Measurements from ENCODE around the gene ZCCHC24.

ZCCHC24 gene

DNA sequence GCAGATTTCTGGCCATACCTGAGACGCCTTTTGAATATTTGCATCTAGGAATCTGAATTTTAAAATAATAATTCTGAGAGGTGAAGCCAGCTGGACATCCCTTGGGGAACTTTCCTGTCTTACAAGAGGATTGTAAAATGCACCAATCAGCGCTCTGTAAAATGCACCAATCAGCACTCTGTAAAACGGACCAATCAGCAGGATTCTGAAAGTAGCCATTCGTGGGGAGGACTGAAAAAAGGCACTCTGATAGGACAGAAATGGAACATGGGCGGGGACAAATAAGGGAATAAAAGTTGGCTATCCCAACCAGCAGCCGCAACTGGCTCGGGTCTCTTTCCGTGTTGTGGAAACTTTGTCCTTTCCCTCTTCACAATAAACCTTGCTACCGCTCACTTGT is 88.2 kb downstream of the ZCCHC24 start:
- no peak for DNase-seq

DNA sequence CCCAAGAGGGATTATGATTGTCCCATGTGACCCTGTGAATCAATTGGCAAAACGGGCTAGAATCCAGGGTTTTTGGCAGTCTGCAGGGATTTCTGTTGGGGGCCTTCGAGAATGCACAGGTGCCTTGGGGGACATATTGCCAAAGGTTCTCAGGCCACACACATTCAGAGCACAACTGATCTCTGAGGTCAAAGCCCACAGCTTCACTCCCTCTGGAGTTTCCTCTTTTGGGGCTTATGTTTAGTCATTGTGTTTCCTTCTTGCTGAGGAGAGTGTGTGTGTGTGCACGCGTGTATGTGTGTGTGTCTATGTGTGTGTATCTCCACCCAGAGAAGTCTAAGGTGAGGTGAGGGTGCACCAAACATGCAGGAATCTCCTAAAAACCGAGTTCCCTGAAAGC is 89.3 kb downstream of the ZCCHC24 start:
- DNase-seq = no peak

DNA sequence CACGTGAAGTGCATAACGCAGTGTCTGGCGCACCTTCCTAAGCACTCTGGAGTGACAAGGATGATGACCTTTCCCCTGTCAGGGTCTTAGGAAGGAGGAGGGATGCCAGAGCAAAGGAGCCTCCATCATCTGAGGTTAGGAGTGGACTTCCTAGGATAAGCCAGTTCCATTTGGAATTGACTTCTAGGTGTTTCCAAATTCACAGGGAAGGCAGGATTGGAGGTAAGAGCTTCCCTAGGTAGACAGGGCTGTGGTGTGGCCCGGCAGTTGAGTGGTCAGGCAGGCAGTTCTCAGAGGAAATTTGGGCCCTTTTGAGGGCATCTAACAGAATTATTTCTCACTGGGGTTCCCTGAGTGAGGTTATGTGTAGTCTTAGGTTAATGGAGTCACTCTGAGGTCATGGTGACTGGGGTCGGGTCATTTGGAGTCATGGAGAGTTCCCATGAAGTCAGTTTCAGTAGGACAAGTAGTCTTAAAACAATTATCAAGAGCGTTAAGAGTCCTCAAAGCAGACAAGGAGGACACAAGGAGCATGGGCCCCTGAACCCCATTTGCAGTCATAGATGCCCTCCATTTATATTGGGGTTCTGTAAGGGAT is 89.9 kb downstream of the ZCCHC24 start:
- DNase-seq = no peak

DNA sequence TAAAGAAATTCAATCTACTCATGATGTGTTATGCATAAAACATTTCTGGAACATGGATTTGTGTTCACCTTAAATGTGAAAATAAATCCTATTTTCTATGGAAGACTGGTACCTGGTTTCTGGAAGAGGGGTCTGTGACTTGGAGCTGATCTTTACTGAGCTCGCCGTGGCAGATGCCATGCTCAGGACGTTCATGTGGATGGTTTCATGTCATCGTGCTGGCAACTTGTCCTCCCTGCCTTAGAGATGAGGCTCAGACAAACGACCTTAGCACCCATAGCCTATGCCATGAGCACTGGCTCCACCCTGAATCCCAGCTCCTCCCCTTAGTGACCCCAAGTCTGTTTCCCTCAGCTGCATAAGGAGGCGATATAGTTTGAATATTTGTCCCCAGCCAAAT is 90.8 kb downstream of the ZCCHC24 start:
- no peak for DNase-seq

DNA sequence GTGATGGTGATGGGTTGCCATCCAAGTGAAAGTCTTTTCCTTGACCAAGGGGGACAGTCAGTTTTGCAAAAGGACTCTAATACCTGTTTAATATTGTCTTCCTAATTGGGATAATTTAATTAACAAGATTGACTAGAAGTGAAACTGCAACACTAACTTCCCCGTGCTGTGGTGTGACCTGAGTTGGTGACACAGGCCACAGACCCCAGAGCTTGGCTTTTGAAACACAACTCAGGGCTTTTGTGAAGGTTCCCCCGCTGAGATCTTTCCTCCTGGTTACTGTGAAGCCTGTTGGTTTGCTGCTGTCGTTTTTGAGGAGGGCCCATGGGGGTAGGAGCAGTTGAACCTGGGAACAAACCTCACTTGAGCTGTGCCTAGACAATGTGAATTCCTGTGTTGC is 91.3 kb downstream of the ZCCHC24 start:
- DNase-seq = no peak

DNA sequence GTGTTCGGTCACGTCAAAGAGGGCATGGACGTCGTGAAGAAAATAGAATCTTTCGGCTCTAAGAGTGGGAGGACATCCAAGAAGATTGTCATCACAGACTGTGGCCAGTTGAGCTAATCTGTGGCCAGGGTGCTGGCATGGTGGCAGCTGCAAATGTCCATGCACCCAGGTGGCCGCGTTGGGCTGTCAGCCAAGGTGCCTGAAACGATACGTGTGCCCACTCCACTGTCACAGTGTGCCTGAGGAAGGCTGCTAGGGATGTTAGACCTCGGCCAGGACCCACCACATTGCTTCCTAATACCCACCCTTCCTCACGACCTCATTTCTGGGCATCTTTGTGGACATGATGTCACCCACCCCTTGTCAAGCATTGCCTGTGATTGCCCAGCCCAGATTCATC is 91.7 kb downstream of the ZCCHC24 start:
- no peak for DNase-seq

DNA sequence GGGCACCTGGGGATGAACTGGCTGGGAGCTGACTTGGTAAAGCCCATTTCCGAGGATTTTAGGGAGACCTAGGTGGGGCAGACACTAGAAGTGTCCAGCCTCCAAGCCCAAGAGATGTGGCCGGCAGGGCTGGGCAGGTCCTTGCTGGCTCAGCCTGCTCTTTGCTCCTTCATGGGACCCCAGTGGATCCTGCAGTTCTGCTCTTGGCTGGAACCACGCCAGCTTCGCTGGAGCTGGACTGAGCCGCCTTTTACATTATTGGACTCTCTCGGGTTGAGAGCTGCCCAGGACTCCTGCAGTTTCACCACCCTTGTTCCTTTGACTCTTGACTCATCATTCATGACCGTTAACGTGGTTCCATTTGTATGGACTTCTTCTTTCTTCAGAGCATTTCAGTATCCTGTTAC is 92.4 kb downstream of the ZCCHC24 start:
- DNase-seq = no peak

DNA sequence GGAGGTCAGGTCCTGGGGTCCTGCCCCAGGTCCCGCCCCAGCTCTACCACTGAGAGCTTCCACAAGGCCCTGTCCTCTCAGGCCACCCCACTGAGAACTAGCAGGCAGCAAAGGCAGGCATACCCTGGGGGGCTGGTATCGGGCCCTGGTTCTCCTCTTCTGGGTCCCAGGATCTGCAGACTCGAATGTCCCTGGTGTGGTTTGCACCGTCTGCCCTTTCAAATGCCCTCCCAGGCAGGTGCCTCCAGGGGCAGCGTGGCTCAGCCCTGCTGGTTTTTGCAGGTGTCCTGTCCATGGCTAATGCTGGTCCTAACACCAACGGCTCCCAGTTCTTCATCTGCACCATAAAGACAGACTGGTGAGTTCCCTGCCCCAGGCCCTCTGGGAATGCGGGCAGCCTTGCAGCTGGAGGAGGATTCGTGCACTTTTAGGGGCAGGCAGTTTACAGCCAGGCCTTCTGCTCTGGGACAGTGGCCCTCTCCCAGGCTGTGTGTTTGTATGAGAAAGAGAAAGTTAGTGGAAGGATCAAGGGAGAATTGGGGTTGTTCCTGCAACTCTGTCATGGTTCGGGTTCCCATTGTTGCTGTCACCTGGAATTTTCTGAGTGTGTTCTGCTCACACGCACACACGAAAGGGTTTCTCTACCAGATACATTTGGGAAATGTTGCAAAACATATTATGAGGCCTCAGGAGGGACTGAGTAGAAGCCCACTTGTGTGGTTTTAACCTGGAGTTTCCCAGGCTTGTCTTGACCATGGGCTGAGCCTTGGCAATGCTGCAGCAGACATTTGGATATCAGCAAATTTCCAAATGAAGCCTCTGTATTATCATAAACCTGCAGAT is 93.2 kb downstream of the ZCCHC24 start:
- no peak for DNase-seq

DNA sequence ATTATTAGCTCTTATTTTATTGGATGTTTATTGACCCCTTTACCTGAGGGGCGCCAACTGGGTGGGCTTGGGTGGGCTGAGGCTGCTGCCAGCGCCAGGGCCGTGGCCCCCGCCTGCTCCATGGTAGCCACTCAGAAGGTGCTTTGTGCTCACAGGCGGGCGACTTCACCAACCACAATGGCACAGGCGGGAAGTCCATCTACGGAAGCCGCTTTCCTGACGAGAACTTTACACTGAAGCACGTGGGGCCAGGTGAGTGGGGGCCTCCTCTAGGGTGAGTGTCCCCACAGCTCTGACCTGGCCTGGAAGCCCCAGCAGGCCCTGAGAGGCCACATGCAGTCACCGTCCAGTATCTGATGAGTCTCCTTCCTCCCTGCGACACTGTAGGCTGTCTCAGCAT is 94.1 kb downstream of the ZCCHC24 start:
- DNase-seq = no peak

DNA sequence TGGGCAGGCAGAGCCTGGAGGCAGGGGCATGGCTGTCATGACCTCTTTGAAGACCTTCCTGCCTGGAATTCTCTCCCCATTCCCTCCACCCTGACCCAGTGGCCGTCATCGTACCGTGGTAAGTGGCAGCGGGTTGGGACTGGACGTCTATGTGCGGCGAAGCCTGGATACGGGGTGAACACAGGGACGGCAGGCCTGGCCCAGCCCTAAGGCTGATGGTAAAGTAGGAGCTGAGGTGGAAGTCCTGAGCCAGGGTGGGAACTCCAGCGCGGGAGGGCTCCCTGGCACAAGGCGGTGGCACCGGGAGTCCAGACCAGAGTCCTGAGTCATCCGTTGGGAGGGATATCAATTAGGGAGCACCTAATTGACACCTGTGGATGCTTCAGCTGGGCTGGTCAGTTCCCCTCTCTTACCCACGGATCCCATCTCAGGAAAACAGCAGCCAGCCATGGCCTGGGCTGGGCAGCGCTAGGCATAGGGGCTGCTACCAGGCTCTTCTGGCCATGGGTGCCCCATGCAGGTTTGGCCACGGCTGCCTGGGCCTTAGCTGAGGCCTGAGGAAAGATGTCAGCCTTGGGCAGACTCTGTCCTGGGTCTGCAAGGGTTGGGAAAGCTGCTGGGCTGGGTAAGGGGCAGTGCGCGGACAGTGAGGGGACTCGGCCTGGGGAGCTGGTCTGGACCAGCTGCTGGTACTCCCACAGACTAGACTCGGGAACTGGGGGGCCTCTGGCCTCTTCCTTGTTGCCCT is 94.8 kb downstream of the ZCCHC24 start:
- no peak for DNase-seq

DNA sequence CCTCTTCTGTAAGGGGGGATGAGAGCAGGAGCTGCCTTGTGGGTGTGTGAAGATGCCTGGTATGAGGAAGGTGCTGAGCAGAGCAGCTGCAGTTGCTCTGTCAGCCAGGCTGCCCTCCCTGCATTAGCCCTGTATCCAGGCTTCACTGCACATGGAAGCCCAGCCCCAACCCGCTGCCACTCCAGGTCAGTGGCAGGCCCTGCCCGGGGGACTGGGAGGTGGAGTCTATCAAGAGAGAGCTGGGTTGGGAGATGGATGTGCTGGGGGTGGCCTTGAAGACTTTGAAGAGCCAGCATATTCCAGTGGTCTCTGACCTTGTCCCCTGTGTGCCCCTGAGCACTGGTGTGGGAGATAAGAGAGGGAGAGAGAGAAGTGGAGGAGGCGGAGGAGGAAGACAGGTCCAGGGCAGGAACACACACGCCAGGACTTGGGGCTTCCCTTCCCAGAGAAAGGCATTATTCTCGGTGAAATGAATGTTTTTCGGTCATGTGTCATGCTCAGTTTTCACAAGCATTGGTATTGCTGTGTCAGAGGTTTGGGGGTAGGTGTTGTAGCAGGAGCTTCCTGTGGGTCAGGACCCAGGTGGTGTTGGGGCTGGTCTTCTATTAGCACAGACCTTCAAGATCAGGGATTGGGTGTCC is 95.5 kb downstream of the ZCCHC24 start:
- DNase-seq = no peak

DNA sequence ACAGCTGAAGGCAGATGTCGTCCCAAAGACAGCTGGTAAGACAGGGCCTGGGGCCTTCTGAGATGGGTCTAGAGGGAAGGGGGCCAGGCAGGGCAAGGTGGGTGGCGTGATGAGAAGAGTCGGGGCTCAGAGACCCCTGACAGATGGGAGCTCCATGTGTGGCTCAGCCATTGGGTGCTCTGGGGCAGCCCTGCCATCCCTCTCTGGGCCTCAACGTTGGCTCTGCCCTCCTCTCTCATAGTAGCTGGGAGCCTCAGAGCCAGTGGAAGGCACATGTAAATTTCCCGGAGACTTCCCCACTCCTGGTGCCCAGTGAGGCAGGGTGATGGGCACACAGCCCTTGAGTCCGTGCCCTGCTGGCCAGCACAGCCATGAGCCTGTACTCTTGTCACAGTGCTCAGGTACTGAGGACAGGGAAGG is 96.3 kb downstream of the ZCCHC24 start:
- no peak for DNase-seq

DNA sequence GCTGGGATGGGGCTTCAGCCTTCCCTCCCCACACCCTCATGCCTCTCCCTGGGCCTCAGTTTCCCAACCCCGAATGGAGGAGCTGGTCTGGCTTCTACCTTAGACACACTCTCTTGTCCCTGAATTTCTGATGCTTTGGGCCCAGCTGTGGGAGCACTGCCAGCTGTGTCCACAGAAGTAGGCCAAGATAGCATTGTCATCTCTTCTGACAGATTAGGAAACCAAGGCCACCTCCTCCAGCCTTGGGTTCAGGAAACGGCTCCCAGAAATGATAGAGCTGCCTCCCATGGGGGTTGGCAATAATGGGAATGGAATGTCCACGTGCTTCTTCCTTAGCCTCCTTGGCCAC is 96.8 kb downstream of the ZCCHC24 start:
- no peak for DNase-seq

DNA sequence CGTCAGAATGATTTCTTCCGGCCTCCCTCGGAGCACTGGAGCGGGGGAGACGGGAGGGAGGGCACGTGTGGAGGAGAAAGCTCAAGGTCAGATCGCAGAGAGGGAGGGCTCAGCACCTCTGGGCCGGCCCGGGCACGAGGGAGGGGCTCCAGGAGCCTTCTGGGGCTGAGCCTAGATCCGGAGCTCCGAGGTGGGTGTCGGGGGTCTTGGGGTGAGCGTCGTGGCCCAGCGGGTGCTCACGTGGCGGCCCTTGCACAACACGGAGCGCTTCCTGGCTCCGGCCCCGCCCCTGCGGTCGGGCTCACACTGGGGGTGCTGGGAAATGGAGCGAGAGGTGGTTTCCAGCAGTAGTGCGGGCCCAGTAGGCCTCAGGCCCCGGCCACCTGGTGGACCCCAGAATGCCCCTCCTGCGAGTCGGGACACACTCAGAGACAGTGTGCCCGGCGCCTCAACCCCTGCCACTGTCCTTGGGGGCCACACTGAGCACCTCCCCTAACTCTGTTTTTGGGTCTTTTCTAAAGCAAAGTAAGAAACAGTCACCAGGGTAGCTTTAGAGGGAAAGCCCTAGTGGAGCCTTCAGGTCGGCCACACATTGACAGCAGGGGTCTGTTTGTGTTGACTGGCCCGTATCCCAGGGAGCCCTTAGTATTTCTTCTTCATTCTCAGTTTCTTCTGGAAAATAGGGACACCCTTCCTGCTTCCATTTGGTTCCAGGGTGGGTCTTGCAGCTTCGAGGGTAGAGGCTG is 97.4 kb downstream of the ZCCHC24 start:
- no peak for DNase-seq

DNA sequence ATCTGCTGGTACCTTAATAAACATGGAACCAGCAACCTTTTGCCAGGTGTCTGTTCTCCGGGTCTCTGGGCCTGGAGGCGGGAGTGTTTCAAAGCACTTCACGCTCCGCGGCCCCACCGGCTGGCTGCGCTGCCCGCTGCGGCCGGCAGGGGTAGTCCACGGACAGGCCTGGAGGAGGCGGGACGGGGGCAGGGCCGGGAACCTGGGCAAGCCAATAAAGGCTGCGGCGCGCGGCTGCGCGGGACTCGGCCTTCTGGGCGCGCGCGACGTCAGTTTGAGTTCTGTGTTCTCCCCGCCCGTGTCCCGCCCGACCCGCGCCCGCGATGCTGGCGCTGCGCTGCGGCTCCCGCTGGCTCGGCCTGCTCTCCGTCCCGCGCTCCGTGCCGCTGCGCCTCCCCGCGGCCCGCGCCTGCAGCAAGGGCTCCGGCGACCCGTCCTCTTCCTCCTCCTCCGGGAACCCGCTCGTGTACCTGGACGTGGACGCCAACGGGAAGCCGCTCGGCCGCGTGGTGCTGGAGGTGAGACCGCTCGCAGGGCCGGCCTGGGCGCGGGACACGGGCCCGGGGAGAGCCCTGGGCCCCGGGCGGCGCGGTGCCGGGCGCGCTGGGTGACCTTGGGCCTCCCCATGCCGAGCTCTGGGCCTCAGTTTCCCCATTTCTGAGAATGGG is 98.1 kb downstream of the ZCCHC24 start, which contains the start of gene PPIF:
PPIF (plus strand) TSS at position 244 of the 668 bp plus-strand sequence; CDS start at position 324, 80 bp downstream.
- peak; percentile 88 for DNase-seq

DNA sequence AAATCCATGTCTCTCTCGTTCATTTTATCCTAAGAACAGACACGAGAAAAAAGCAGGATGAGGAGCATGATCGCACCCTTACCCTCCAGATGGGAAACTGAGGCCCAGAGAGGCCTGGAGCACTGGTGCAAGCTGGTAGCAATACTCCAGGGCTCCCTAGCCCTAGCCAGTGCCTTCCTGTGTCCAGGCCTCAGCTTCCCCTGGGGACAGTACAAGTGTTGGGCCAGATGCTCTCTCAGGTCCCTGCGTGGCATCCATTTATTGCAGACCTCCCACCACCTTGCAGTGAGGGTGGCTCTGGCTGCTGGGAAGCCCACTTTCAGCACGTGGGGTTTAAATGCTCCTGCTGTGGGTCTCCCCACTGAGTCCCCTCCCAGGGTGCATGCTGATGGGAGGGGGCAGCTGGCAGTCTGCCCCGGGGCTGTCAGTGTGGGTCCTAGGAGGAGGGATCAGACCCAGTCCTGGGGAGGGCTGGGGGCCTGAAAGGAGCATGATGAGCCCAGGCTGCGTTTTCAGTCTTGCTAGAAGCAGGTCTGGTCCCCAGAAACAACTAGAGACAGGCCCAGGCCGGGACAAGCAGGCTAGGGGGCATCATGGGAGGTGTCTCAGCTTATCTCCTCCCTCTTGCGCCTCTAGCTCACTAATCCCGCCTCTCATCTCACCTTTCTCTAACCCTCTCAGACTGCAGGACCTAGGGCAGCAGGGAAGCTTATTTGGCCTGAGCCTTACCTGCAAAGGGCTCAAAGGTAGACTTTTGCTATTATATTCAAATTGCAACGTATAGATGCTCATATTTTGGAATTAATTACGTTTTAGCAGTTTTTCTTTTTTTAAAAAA is 98.8 kb downstream of the ZCCHC24 start:
- DNase-seq = no peak

DNA sequence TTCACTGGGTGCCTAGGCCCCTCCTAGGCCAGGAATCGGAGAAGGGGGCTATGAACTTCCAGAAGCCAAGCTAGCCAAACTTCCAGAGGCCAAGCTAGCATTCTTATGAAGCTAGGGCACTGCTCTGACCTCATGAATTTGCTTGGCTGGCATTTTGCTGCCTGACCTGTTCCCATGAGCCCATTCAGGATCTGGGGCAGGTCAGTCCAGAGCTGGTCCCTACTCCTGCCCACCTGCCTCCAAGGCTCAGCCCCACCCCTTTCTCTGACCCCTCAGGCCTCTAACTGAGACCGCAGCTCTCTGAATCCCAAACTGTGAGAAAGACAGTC is 99.4 kb downstream of the ZCCHC24 start:
- DNase-seq = no peak

DNA sequence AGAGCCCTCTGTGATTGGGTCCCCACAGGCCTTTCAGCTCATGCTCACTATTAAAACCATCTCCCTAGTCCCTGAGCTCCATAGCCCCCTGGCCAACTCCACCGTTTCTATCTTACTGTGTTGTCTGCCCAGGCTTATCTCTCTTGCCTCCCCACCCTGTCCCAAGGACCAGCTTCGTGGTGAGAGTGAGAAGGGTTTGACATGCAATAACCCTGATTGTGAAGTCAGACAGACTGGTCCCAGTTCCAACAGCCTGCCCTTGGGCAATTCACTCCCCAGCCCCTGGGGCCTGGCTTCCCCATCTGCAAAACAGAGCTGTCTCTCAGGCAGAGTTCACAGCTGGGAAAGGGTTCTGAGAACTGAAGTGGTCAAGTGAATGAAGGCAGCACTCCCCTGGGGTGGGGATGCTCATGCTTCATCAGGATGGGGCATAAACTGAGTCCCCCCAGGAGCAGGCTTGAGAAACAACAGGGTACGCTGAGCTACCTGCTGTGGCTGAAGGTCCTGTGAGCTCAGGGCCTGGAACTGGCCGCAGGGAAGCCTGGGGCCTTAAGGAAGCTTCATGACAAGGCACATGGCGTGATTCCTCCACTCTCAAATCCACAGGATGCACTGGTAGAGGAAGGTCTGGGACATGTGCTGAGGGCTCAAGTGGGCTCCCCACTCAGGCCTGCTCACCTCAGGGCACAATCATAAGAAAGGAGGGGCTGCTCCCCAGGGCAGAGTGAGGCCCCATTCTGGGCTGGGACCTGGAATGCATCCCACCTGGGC is 100.0 kb downstream of the ZCCHC24 start:
- DNase-seq = no peak

DNA sequence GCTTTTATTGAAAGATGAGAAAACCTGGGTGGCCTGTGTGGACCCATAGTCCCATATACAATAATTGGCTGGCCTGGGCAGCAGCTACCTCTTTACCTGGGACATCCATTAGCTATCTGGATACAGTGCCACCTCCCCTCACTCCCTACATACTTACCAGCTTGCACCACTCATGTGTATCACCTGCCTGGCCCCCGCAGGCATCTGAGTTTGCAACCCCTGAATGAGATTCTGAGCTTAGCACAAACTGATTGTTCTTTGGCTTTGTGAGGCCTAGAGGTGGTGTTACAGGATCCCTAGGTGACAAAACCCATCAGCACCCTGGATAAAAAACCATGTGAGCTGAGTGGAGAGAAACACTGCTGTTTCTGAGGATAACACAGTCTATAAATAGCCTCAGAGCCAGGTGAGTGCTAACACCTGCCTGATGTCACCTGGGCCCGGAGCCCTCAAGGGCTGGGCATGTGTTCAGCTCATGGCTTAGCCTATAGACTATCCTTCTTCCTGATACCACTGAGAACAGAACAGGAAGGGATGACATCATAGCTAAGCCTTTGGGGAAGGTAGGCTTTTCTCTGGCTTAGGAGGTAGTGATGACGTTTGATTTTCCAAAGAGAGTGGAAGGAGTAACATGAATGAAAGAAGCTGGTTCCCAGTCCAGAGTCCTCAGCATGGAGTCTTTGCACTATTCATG is 100.8 kb downstream of the ZCCHC24 start:
- peak; percentile 84 for DNase-seq
